GM18858 (cell line): ENCODE measurements around the gene ATF6.

Experiments used
- ATAC-seq: cut with Tn5 transposase; IDR thresholded peaks from one replicate; pipeline ENCODE4 v1.9.1; 2021; ENCODE audit not compliant: unreplicated experiment

Gene ATF6

DNA sequence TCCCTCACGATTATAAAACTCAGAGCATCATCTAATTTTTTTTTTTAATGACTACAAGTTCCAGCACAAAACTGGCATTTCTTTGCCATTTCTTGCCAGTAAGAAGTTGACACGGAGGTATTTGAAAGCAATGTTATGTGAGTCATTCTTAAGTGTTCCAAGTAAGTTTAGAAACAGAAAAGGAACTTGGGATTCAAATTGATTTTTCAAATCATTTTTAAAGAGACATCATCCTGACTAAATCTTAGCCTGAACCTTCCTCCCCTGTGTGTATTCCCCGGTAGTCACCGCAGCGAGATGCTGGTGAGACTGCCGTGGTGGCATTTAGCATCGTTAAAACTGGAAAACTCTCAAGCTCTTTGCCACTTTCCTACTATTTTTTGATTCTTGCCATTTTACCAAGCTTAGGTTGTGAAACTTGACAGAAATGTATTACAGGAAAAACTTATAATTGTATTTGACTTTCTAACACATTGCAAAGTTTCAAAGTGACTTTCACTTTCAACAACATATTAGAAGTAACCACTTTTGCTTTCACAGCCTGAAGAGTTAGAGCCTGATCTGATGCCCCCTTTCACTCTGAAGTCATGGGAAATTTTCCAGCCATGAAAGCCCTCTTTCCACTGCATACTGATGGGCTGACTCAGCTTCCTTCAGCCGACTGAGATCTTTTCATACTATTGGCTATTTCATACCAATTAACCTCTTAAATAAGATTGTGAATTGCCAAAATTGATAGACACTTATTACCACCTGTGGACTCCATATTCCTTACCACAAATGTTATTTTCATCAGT is 196.2 kb downstream of the ATF6 start:
- peak; percentile 83 for ATAC-seq

GRCh38 chr1:161966067-161966466 is 199.9 kb downstream of the ATF6 start:
- ATAC-seq: no peak

DNA sequence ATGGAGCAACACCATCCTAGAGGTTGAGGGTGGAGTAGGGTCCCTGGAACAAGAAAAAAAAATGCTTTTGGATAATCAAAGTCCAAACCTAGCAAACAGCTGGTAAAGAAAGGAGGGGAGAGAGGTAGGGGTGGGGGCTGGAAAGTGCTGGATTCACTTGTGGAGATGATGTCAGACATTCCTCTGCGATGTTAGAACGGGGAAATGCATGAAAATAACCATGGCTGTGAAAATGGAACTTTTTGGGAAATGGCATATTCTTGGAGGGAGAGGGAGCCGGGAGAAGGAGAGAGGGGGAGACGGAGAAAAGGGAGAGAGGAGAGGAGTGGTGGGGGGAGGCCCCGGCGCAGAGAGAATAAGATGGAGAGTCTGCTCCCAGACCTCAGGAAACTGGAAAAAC is 203.9 kb downstream of the ATF6 start:
- ATAC-seq: no peak

- no peak for ATAC-seq
Measured at GRCh38 chr1:161970633-161971032, 204.5 kb downstream of the ATF6 start.

DNA sequence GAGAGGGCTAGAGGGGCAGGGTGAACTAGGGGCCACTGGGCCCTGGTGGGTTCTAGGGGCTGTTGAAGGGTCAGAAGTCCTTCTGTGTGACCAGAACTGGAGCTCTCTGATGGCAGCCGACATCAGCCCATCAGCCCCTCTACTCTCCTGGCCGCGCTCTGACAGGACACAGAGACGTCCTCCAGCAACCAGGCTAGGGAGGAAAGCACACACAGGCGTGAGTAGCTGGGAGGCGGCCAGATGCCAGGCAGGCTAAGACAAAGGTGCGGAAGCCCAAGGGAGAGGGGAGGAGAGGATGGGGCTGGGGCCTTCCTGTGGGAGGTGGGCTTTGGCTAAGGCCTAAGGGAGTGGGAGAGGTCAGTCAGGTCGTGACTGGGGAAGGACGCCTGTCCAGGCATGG is 206.7 kb downstream of the ATF6 start:
- no peak for ATAC-seq

DNA sequence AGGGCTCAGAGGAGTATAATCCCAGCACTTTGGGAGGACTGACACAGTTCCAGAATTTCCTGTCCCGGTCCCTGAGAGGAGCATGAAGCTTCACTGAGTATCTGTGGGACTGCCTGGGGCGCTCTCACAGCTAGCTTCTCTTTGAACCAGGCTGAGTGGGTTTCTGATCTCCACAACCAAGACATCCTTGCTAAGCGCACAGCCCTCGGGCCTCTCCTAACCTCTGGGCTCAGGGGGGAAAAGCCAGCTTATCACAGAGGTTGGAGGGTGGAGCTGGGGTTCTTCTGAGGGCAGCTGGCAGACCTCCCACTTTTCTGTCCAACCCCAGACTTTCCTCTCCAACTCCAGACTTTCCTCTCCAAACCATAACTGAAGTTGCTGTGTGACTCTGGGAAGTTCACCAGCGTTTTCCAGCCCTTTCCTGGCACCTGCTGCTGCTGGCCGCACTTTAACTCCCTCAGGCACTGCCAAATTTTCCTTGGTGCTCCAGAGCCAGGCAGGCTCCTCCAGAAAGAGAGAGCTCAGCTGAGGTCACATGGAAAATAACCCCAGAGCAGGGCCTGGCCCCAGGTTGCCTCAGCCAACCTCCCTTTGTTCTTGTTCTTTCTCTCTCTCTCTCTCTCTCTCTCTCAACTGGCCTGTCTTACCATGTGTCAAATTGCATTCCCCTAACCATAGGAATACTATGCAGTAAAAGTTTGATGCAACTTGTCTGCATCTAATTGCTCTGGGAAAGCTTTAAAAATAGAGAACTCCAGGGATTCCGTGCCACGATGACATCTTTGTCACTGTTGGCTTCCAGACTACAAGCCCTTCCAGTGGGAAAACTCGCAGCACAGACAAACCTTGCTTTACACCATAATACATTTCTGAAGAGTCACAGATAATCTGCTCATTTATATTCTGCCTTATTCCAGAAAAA is 208.1 kb downstream of the ATF6 start:
- no peak for ATAC-seq

GRCh38 chr1:161978011-161978790 is 212.1 kb downstream of the ATF6 start:
- no peak for ATAC-seq

DNA sequence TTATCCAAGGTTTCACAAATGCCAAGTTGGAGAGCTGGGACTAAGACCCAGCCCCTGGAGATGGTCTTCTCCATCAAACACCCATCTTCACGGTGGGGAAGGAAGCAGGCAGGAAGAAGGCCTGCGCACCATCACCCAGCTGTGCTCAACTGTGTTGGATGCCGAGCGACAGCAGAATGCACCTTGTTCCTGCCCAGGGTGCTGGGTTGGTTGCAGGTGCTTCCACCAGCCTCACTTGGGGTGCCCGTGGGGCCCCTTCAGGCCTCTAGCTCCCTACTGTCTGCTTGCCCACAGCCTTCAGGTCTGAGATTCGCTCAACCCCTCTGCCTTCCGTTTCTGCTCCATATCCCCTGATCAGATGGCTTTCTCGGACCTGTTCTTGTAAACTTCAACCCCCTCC is 215.0 kb downstream of the ATF6 start:
- no peak for ATAC-seq

DNA sequence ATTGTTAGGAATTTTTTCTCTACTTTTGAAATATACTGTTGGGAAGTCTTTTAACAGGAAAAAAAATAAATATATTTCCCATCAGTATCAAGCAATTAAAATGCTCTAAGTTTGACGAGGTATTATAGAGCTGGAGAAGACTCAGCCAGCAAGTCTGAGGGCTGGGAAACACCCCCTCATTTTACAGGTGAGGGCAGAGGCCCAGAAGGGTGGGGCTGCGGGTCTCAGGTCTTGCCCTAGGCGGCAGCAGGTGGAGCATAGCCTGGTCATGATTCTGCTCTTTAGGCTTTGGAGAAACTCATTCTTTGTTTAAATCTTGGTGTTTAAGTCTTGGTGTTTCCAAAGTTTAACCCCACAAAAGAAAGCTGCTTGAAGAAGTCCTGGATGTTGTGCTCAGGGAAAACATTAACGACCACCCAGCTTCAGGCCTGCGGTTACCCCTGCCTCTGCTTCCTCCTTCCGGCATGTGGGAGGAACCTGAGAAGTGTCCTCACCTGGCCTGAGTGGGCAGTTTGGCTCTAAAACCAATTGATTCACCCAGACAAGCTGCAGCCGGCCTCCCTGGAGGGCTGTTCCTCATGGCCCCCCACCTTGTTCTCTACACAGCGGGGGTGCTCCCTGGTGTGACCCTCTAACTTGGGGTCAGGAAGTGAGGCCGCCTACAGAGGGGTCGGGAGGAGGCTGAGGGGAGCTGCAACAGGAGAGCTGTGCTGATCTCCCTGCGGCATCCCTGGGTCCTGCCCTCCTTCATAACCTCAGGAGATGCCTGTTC is 215.8 kb downstream of the ATF6 start:
- no peak for ATAC-seq

DNA sequence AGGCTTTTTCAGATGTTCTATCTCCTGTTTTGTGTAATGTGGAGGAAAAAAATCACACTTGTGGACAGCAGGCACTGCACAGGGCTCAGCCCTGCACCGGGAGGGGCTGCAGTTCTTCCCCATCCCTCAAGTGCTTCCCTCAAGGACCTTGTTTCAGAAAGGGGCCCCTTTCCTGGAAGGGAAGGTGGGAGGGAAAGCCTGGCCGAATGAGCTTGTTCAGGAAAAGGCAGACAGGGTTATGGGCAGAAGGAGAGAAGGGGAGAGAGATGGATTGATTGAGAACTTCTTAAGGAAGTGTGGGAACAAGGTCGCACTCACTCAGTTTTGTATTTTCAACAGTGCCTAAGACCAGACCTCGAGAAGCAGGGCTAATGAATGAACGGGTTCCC is 216.4 kb downstream of the ATF6 start:
- ATAC-seq: no peak

DNA sequence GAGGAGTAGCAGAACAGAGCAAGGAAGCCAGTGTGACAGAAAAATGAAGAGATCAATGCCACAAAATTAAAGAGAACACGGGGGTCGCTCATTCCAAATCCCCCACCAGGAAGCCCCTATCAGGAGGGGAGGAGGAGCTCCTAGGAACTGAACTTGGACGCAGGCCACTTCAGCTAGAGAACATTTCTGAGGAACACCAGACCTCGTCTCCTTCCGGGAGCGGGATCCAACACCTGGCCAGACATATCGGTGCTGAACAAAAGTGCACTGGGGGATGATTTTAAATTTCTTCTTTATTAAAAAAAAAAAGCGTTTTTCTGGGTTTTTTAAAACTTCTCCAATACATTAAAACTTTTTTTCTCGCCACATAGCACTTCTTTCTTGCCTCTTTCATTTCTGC is 216.8 kb downstream of the ATF6 start:
- no peak for ATAC-seq

DNA sequence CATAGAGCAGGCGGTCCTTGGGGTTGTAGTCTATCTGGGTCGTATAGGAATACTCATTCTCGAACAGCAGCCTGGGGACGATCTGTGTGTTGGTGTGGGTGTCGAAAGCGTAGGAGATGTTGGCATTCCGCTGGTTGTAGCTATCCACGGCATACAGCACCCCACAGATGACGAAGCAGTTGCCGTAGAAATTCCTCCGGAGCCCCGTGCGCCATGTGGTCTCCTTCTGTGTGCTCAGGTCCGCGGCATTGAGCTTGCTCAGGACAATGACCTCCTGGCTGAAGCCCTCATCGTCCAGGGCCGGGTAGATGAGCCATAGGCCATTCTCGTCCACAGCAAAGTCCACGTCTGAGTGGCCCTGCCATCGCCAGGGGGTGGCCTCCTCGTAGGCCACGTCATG is 217.6 kb downstream of the ATF6 start:
- ATAC-seq: no peak

DNA sequence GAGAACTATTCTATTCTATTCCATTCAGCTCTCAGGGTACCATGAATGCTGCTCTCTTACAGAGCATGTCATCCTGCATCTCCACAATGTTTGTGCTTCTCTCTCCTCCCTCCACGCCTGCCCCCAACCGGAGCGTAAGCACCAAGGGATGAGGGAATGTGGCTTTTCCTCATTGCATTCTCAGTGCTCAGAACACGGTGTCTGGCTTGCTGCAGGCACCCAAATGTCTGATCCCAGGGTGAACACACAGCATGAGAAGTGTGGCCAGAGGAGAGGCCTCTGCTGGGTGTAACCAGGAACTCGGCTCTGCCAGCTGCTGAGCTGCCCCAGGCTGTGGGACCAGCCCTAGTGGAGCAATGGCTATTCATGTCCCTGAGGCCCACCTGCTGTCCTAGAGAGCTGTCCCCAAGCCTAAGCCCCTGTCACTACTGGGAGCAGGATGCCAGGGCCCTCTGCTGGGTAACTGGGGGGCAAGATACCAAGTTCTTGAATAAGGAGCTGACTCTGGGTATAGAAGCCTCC is 219.2 kb downstream of the ATF6 start:
- ATAC-seq: no peak

DNA sequence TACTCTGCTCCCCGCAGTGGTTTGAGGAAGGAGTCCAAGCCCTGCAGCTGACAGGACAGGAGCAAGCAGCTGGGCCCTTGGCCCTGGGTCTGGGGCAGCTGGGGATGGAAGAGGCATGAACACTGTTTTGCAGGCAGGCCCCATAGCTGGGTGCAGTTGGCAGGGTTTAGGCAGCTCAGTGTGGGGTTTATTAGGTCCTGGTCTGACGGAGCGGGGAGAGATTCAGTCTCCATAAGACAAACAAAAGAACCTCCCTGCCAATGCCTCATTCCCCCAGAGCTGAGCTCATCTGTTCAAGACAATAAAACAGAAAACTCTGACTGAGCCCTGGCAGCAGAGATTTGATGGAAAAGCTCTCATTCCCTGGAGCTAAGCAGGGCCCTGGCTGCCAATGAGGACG is 220.2 kb downstream of the ATF6 start:
- no peak for ATAC-seq

DNA sequence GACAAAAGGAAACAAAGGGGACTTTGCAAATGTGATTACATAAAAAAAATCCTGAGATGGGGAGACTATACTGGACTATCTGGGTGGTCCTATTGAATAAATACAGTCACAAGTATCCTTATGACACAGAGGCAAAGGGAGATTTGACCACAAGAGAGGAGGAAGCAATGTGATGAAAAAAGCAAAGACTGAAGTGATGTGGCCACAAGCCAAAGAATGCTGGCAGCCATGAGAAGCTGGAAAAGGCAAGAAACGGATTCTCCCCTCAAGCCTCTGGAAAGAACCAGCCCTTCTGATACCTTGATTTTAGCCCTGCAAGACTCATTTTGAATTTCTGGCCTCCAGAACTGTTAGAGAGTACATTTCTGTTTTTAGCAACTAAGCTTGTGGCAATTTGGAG is 221.2 kb downstream of the ATF6 start:
- ATAC-seq: no peak

DNA sequence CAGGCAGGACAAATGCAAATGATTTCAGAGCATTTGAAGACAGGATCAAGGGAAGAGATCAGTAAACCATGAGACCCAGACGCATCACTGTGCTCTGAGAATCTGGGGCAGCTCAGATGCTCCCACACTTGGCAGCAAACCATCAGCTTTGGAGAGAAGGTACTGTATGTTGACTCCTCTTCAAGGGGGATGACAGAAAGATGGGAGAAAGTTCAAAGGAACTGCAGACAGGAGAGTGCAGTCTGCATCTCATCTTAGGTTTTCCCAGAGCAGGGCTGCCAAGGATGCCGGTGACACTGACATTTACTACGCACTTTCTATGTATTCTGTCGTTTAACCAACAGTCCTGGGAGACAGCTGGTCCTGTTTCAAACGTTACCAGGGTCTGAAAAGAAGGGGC is 221.8 kb downstream of the ATF6 start:
- no peak for ATAC-seq

- ATAC-seq: no peak
Measured at GRCh38 chr1:161988413-161988812, 222.3 kb downstream of the ATF6 start.

- no peak for ATAC-seq
Measured at GRCh38 chr1:161989108-161989507, 223.0 kb downstream of the ATF6 start.

DNA sequence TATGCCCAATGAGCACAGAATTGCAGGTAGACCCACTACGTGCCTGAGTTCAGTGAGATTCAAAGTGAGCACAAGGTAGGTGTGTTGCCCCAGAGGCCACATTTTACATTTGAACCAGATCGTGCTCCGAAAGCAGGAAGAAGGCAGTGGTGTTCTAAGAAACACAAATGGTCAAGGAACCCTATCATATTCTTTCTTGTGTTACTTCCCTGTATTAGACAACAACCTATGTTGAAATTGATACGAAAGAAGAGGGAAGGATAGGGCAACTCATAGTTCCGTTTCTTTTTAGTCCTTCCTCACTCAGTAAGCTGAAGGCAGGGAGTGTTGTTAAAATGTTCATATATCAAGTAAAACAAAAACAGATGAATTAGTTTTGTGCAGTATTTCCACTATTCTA is 223.7 kb downstream of the ATF6 start:
- no peak for ATAC-seq

DNA sequence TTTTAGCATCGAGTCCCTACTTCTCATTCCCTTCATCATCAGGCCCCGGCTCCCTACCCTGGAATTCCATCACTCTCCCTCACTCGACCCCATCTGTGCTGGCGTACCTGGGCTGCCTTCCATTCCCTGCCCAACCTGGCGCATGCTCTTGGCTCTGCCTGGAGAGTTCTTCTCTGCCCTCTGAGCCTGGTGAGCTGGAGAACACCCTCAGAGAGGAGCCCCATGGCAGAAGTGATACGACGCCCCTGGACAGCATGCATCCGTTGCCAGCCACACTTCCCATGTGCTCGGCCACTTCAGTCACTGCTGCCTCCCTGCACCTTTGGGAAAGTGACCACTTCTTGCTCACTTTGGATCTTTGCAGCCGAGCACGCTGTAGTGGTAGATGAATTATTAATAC is 227.5 kb downstream of the ATF6 start:
- no peak for ATAC-seq
